OCI-LY7 (cell line): Measurements from ENCODE around the gene PKN1. TPM values are rescaled to one million over a fixed set of nuclear protein-coding genes. Genes with fewer than 3 reads are reported as not detected.

Experiments used
- BruUV-seq: library from RNA; stranded (reverse); fragments of 400-500 nt; replicated peaks from 2 replicates; lab custom pipeline; 2021; lab: Mats Ljungman, UMichigan
- CTCF ChIA-PET: fragments of 300-600 bp; sonication (Branson Sonifier 250); formaldehyde crosslinking; loops from one replicate; lab custom pipeline; 2022; ENCODE audit warnings: antibody characterized with exemption; ENCODE audit not compliant: unreplicated experiment; lab: Charles Lee
- POLR2A ChIA-PET: fragments of 300-600 bp; sonication (Branson Sonifier 250); formaldehyde crosslinking; loops from one replicate; lab custom pipeline; 2022; ENCODE audit warnings: antibody characterized with exemption; lab: Charles Lee
- DNase-seq: peaks from one replicate; pipeline ENCODE4 v3.0.0-alpha.2; 2015; ENCODE audit warnings: low spot score
- H2AFZ ChIP-seq: fragments of 200-600 bp; sonication (generic), shearing (Covaris generic); 2 replicates; pipeline ENCODE4 v1.6.1; 2014; ENCODE audit warnings: mild to moderate bottlenecking, antibody characterized with exemption, low read length, moderate library complexity
- H3K27ac ChIP-seq: fragments of 200-600 bp; sonication (generic); 2 replicates; pipeline ENCODE4 v1.5.1; 2014; ENCODE audit warnings: mixed run types, low read depth, mild to moderate bottlenecking, moderate library complexity, low read length, inconsistent platforms; ENCODE audit not compliant: poor library complexity, severe bottlenecking
- H3K36me3 ChIP-seq: fragments of 200-600 bp; sonication (generic); 2 replicates; pipeline ENCODE4 v1.6.1; 2014; ENCODE audit warnings: mild to moderate bottlenecking, antibody characterized with exemption, low read length, moderate library complexity, mixed read lengths; ENCODE audit not compliant: insufficient read depth
- H3K4me1 ChIP-seq: fragments of 200-600 bp; sonication (generic); 2 replicates; pipeline ENCODE4 v1.5.1; 2014; ENCODE audit warnings: mild to moderate bottlenecking, low read length; ENCODE audit not compliant: insufficient read depth, poor library complexity, severe bottlenecking
- H3K4me2 ChIP-seq: fragments of 200-600 bp; sonication (generic); 2 replicates; pipeline ENCODE4 v1.6.1; 2014; ENCODE audit warnings: mild to moderate bottlenecking, low read length
- H3K4me3 ChIP-seq: fragments of 200-600 bp; sonication (generic); 2 replicates; pipeline ENCODE4 v1.5.1; 2014; ENCODE audit warnings: mild to moderate bottlenecking, low read depth, low read length; ENCODE audit not compliant: poor library complexity, severe bottlenecking
- H3K79me2 ChIP-seq: fragments of 200-600 bp; sonication (generic); 2 replicates; pipeline ENCODE4 v1.6.1; 2016; ENCODE audit warnings: low read depth, mild to moderate bottlenecking, low read length, moderate library complexity, mixed read lengths; ENCODE audit not compliant: insufficient read depth
- H3K9me2 ChIP-seq: fragments of 200-600 bp; sonication (generic); 2 replicates; pipeline ENCODE4 v1.6.1; 2016; ENCODE audit warnings: mild to moderate bottlenecking, low read length, mixed read lengths; ENCODE audit not compliant: insufficient read depth
- H3K9me3 ChIP-seq: fragments of 200-600 bp; sonication (generic); 2 replicates; pipeline ENCODE4 v1.6.1; 2014; ENCODE audit warnings: mild to moderate bottlenecking, mixed run types, low read length, mixed read lengths
- H4K20me1 ChIP-seq: fragments of 200-600 bp; sonication (generic); 2 replicates; pipeline ENCODE4 v1.6.1; 2014; ENCODE audit warnings: mild to moderate bottlenecking, antibody characterized with exemption, low read length, moderate library complexity, mixed read lengths; ENCODE audit not compliant: insufficient read depth
- EZH2phosphoT487 ChIP-seq: fragments of 200-600 bp; sonication (generic); IDR thresholded peaks from 2 replicates; pipeline ENCODE4 v1.6.1; 2018; ENCODE audit warnings: low read depth, borderline replicate concordance, mild to moderate bottlenecking, mixed run types, antibody characterized with exemption, low read length, moderate library complexity, mixed read lengths
- intact Hi-C: fragments of 100-400 bp; cut with micrococcal nuclease; formaldehyde crosslinking; loops from one replicate; pipeline ENCODE4 v1.10.0; 2022; ENCODE audit not compliant: unreplicated experiment
- total RNA-seq, 2 experiments: library from RNA; depleted of rRNA in 1 of 2; stranded (reverse); fragments of >200 nt in 1 of 2; shearing (Covaris generic) in 1 of 2; gene quantifications; 2 replicates each; pipeline ENCODE4 v1.2.3, GENCODE V29; 2014 to 2022
- TF ChIP-seq, protein P1 (sequence below): fragments of 200-600 bp; sonication (generic); conservative IDR thresholded peaks from 2 replicates; pipeline ENCODE4 v1.5.1; 2014; ENCODE audit warnings: mild to moderate bottlenecking, antibody characterized with exemption, low read length, moderate library complexity, mixed read lengths

Gene PKN1
- total RNA-seq, 2 experiments from 2014 or later, result 117 to 233 TPM

DNA sequence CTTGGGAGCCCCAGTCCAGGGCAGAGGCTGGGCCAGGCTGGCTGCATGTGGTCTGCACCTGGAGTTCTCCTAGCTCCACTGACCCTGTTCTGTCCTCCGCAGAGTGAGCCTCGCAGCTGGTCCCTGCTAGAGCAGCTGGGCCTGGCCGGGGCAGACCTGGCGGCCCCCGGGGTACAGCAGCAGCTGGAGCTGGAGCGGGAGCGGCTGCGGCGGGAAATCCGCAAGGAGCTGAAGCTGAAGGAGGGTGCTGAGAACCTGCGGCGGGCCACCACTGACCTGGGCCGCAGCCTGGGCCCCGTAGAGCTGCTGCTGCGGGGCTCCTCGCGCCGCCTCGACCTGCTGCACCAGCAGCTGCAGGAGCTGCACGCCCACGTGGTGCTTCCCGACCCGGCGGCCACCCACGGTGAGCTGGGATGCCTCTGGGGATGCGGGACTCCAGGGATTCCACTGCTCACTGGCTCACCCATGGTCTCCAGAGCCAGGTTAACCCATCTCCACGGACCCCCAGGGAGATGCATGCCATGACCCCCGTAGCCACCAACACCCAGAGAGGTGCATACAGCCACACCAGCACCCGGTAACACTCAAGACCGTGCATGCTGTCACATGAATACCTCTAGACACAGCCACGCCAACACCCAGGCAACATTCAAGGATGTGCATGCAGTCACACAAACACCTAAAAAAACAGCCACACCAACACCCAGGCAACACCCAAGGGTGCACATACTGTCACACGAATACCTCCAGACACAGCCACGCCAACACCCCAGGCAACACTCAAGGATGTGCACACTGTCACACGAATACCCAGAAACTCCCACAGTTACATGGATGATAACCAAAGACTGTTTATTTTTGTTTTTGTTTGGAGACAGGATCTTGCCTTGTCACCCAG is 8.2 kb downstream of the PKN1 start:
- ChIA-PET POLR2A (interaction anchor here (0.6 to 1.6 kb wide), 2 partner anchors 12 to 21 kb away, joined by 3 read pairs; no protein-coding TSS in a partner anchor), CTCF (no interaction called here)
- Histone ChIP-seq H3K9me2 (no peaks in the 10 kb centered on the region), H4K20me1 (no peaks in the 10 kb centered on the region), H3K4me2 (peak overlapping the region; percentile 89), H3K9me3 (no peaks in the 10 kb centered on the region), H2AFZ (no peak overlapping the region), H3K4me3 (peak overlapping the region; percentile 69), H3K79me2 (peaks cover 31% of the 10 kb centered on the region; the same call in 1 of the 2 replicates), H3K4me1 (peaks cover 26% of the 10 kb centered on the region), H3K27ac (no peak overlapping the region), H3K36me3 (peaks cover 52% of the 10 kb centered on the region)
- DNase-seq, result no peak
- intact Hi-C loops, result no loop called here
- BruUV-seq, result no TSS peak
- no peak for TF ChIP-seq EZH2phosphoT487
- TF ChIP-seq, protein P1, sequence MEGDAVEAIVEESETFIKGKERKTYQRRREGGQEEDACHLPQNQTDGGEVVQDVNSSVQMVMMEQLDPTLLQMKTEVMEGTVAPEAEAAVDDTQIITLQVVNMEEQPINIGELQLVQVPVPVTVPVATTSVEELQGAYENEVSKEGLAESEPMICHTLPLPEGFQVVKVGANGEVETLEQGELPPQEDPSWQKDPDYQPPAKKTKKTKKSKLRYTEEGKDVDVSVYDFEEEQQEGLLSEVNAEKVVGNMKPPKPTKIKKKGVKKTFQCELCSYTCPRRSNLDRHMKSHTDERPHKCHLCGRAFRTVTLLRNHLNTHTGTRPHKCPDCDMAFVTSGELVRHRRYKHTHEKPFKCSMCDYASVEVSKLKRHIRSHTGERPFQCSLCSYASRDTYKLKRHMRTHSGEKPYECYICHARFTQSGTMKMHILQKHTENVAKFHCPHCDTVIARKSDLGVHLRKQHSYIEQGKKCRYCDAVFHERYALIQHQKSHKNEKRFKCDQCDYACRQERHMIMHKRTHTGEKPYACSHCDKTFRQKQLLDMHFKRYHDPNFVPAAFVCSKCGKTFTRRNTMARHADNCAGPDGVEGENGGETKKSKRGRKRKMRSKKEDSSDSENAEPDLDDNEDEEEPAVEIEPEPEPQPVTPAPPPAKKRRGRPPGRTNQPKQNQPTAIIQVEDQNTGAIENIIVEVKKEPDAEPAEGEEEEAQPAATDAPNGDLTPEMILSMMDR, result no peak

DNA sequence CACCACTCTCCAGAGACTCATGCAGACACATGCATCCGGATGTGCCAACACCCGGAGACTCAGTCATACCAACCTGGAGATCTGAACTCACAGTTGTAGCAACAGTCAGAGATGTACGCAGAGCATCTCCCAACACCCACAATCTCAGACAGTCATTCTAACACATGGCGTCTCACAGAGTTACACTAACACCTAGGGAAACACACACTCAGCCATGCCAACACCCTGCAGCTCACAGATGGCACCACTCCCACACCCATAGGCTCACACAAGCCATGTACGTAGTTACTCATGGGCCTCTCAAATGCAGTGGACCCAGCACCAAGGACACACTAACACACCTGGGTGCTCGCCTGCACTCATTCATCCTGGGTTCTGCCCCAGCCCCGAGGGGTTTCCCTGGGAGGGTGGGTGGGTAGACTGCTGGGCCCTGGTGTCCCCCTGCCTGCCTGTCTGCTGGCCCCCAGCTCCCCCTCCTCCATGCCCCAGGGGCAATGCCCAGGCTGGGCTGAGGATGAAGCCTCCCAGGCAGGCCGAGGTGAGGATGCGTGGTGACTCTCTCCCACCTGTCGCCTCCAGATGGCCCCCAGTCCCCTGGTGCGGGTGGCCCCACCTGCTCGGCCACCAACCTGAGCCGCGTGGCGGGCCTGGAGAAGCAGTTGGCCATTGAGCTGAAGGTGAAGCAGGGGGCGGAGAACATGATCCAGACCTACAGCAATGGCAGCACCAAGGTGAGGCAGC is 10.0 kb downstream of the PKN1 start:
- Histone ChIP-seq H3K27ac (no peak overlapping the region), H3K9me3 (no peaks in the 10 kb centered on the region), H3K9me2 (no peaks in the 10 kb centered on the region), H3K79me2 (peaks cover 29% of the 10 kb centered on the region; the same call in 1 of the 2 replicates), H3K4me1 (peaks cover 23% of the 10 kb centered on the region), H3K4me2 (no peak overlapping the region), H2AFZ (no peak overlapping the region), H3K36me3 (peaks cover 65% of the 10 kb centered on the region), H3K4me3 (no peak overlapping the region), H4K20me1 (no peaks in the 10 kb centered on the region)
- no peak for TF ChIP-seq EZH2phosphoT487
- TF ChIP-seq, protein P1, result no peak
- CTCF ChIA-PET, result no interaction called here
- intact Hi-C loops, result no loop called here
- DNase-seq, result no peak
- no TSS peak for BruUV-seq
- POLR2A ChIA-PET, result no interaction called here
